IMR-90 (cell line): ENCODE results near the gene COL5A1. TPM values are rescaled to one million over a fixed set of nuclear protein-coding genes. Genes with fewer than 3 reads are reported as not detected.

Experiments
- ATAC-seq: fragments of 200-7000 bp; cut with Tn5 transposase; 2 replicates; pipeline ENCODE4 v1.9.1; 2020; ENCODE audit warnings: low read depth, mild to moderate bottlenecking, moderate library complexity
- BruUV-seq: library from RNA; stranded (reverse); fragments of 400-500 nt; replicated peaks from 2 replicates; lab custom pipeline; 2021; lab: Mats Ljungman, UMichigan
- CTCF ChIA-PET: fragments of 300-600 bp; formaldehyde crosslinking; extraction: SDS; loops from one replicate; lab custom pipeline; 2021; ENCODE audit warnings: antibody characterized with exemption; lab: Yijun Ruan, JAX
- POLR2A ChIA-PET: fragments of 300-600 bp; sonication (Branson Sonifier 250); formaldehyde crosslinking; loops from one replicate; lab custom pipeline; 2022; ENCODE audit warnings: antibody characterized with exemption; ENCODE audit not compliant: unreplicated experiment; lab: Charles Lee
- DNase-seq: peaks from one replicate; pipeline ENCODE4 v3.0.0; 2013
- H2AFZ ChIP-seq: replicated peaks from 2 replicates; pipeline ENCODE3; 2013; ENCODE audit warnings: low read length, mild to moderate bottlenecking; ENCODE audit not compliant: poor library complexity
- H2AK5ac ChIP-seq: 2 replicates; pipeline ENCODE4 v1.6.1; 2013; ENCODE audit warnings: low read depth, low read length, inconsistent platforms
- H2AK9ac ChIP-seq: replicated peaks from 2 replicates; pipeline ENCODE3; 2013; ENCODE audit warnings: mild to moderate bottlenecking, low read depth, low read length, moderate library complexity; ENCODE audit not compliant: poor library complexity
- H2BK120ac ChIP-seq: 2 replicates; pipeline ENCODE4 v1.6.1; 2013; ENCODE audit warnings: low read depth, low read length, inconsistent platforms
- H2BK15ac ChIP-seq: 3 replicates; pipeline ENCODE4 v1.6.1; 2013; ENCODE audit warnings: low read depth, low read length, inconsistent platforms
- H2BK20ac ChIP-seq: 2 replicates; pipeline ENCODE4 v1.6.1; 2013; ENCODE audit warnings: low read depth, mild to moderate bottlenecking, inconsistent platforms, low read length, moderate library complexity
- H2BK5ac ChIP-seq: 2 replicates; pipeline ENCODE4 v1.6.1; 2013; ENCODE audit warnings: mild to moderate bottlenecking, low read depth, low read length, inconsistent platforms; ENCODE audit not compliant: poor library complexity, severe bottlenecking
- H3K14ac ChIP-seq: replicated peaks from 2 replicates; pipeline ENCODE4 v1.6.1; 2013; ENCODE audit warnings: low read depth, low read length, inconsistent platforms
- H3K18ac ChIP-seq: 2 replicates; pipeline ENCODE4 v1.6.1; 2013; ENCODE audit warnings: low read depth, low read length, control low read depth
- H3K23ac ChIP-seq: 2 replicates; pipeline ENCODE4 v1.6.1; 2013; ENCODE audit warnings: low read depth, low read length, inconsistent platforms
- H3K27ac ChIP-seq: 2 replicates; pipeline ENCODE4 v1.5.1; 2013; ENCODE audit warnings: mild to moderate bottlenecking, control low read depth, low read length; ENCODE audit not compliant: insufficient read depth
- H3K27me3 ChIP-seq: 2 replicates; pipeline ENCODE4 v1.6.1; 2013; ENCODE audit warnings: low read length; ENCODE audit not compliant: control insufficient read depth, insufficient read depth
- H3K36me3 ChIP-seq: 2 replicates; pipeline ENCODE4 v1.6.1; 2013; ENCODE audit warnings: low read length, mixed read lengths; ENCODE audit not compliant: control insufficient read depth, insufficient read depth
- H3K4ac ChIP-seq: 2 replicates; pipeline ENCODE4 v1.6.1; 2013; ENCODE audit warnings: low read depth, low read length, inconsistent platforms
- H3K4me1 ChIP-seq: 2 replicates; pipeline ENCODE4 v1.6.1; 2013; ENCODE audit warnings: low read length, mixed read lengths; ENCODE audit not compliant: control insufficient read depth, insufficient read depth
- H3K4me2 ChIP-seq: 2 replicates; pipeline ENCODE4 v1.6.1; 2013; ENCODE audit warnings: low read depth, mild to moderate bottlenecking, control low read depth, low read length, moderate library complexity
- H3K4me3 ChIP-seq: 2 replicates; pipeline ENCODE4 v1.5.1; 2013; ENCODE audit warnings: low read depth, mild to moderate bottlenecking, control low read depth, low read length, moderate library complexity; ENCODE audit not compliant: insufficient read depth
- H3K56ac ChIP-seq: 2 replicates; pipeline ENCODE4 v1.6.1; 2013; ENCODE audit warnings: low read length, inconsistent platforms; ENCODE audit not compliant: insufficient read depth; ENCODE audit errors: extremely low read depth
- H3K79me1 ChIP-seq, 2 experiments: 2 replicates each; pipeline ENCODE4 v1.6.1; 2013; ENCODE audit warnings: low read length in 2 of 2, inconsistent platforms in 1 of 2, low read depth in 1 of 2
- H3K9ac ChIP-seq: 2 replicates; pipeline ENCODE4 v1.6.1; 2013; ENCODE audit warnings: low read depth, low read length, control low read depth
- H3K9me1 ChIP-seq: 2 replicates; pipeline ENCODE4 v1.6.1; 2013; ENCODE audit warnings: low read length, inconsistent platforms; ENCODE audit not compliant: insufficient read depth
- H3K9me3 ChIP-seq: 2 replicates; pipeline ENCODE4 v1.6.1; 2013; ENCODE audit warnings: low read length; ENCODE audit not compliant: control insufficient read depth, insufficient read depth
- H4K20me1 ChIP-seq: 2 replicates; pipeline ENCODE4 v1.6.1; 2013; ENCODE audit warnings: low read length, inconsistent platforms; ENCODE audit not compliant: insufficient read depth
- H4K5ac ChIP-seq: 2 replicates; pipeline ENCODE4 v1.6.1; 2013; ENCODE audit warnings: mild to moderate bottlenecking, low read depth, low read length, control low read depth
- H4K8ac ChIP-seq, 2 experiments: 2 replicates each; pipeline ENCODE4 v1.6.1; 2013; ENCODE audit warnings: low read depth in 2 of 2, low read length in 2 of 2, control low read depth in 1 of 2, inconsistent platforms in 1 of 2
- H4K91ac ChIP-seq: 2 replicates; pipeline ENCODE4 v1.6.1; 2013; ENCODE audit warnings: low read depth, low read length, inconsistent platforms; ENCODE audit not compliant: insufficient read depth
- BHLHE40 ChIP-seq: fragments of 150-350 bp; IDR thresholded peaks from 2 replicates; pipeline ENCODE4 v1.6.1; 2016; ENCODE audit warnings: mild to moderate bottlenecking, low read depth, low read length
- CEBPB ChIP-seq: IDR thresholded peaks from 2 replicates; pipeline ENCODE4 v1.6.1; 2012; ENCODE audit warnings: low read depth, low read length, improper control_type of control experiment
- CHD1 ChIP-seq: IDR thresholded peaks from 2 replicates; pipeline ENCODE4 v1.6.1; 2012; ENCODE audit warnings: low read depth, low read length, improper control_type of control experiment
- FOS ChIP-seq: fragments of 150-350 bp; IDR thresholded peaks from 2 replicates; pipeline ENCODE4 v1.6.1; 2016; ENCODE audit warnings: low read depth, low read length
- MAFK ChIP-seq: IDR thresholded peaks from 2 replicates; pipeline ENCODE4 v1.6.1; 2012; ENCODE audit warnings: low read depth, low read length, improper control_type of control experiment
- MAZ ChIP-seq: IDR thresholded peaks from 2 replicates; pipeline ENCODE4 v1.6.1; 2012; ENCODE audit warnings: low read depth, mild to moderate bottlenecking, low read length, improper control_type of control experiment, moderate library complexity, borderline replicate concordance
- MXI1 ChIP-seq: IDR thresholded peaks from 2 replicates; pipeline ENCODE4 v1.6.1; 2012; ENCODE audit warnings: low read depth, mild to moderate bottlenecking, low read length, moderate library complexity, borderline replicate concordance
- NFE2L2 ChIP-seq: fragments of 150-350 bp; IDR thresholded peaks from 2 replicates; pipeline ENCODE4 v1.6.1; 2016; ENCODE audit warnings: low read depth, mild to moderate bottlenecking, low read length
- POLR2A ChIP-seq: IDR thresholded peaks from 2 replicates; pipeline ENCODE4 v1.6.1; 2012; ENCODE audit warnings: mild to moderate bottlenecking, low read depth, low read length
- RAD21 ChIP-seq: IDR thresholded peaks from 2 replicates; pipeline ENCODE4 v1.6.1; 2012; ENCODE audit warnings: low read length, improper control_type of control experiment
- RCOR1 ChIP-seq: IDR thresholded peaks from 2 replicates; pipeline ENCODE4 v1.6.1; 2012; ENCODE audit warnings: mild to moderate bottlenecking, low read length, improper control_type of control experiment; ENCODE audit not compliant: insufficient replicate concordance
- RFX5 ChIP-seq: IDR thresholded peaks from 2 replicates; pipeline ENCODE4 v1.8.0; 2012; ENCODE audit warnings: low read depth, mild to moderate bottlenecking, low read length, moderate library complexity
- SMC3 ChIP-seq: fragments of 150-350 bp; IDR thresholded peaks from 2 replicates; pipeline ENCODE4 v1.6.1; 2016; ENCODE audit warnings: low read depth, mild to moderate bottlenecking, antibody characterized with exemption, low read length, moderate library complexity
- WGBS, 2 experiments: methylation state at CpG; one replicate each; pipeline versions ENCODE4 v1.1.5 to v1.1.7; 2013; ENCODE audit warnings: missing lambda C conversion rate in 2 of 2; ENCODE audit not compliant: insufficient read length in 1 of 2; ENCODE audit errors: extremely low coverage in 2 of 2; 5-methylcytosine and 5-hydroxymethylcytosine counted together
- dilution Hi-C: fragments of 300-500 bp; cut with HindIII; formaldehyde crosslinking; loops from one replicate; pipeline ENCODE4 v1.14.3; 2018; ENCODE audit warnings: low sequenced_read_pairs; ENCODE audit not compliant: unreplicated experiment
- in situ Hi-C: fragments of 300-500 bp; cut with MboI; formaldehyde crosslinking; loops from 3 replicates; pipeline ENCODE4 v1.14.3; 2019; ENCODE audit warnings: low sequenced_read_pairs, inconsistent platforms, mixed read lengths
- intact Hi-C: fragments of 100-400 bp; cut with micrococcal nuclease; formaldehyde crosslinking; loops from 2 replicates; pipeline ENCODE4 v1.10.0; 2022
- polyA plus RNA-seq, 3 experiments: library from polyadenylated mRNA; depleted of rRNA; stranded (reverse); fragments of >200 nt; gene quantifications; 2 replicates each; pipeline ENCODE4 v1.2.3, GENCODE V29; 2012; ENCODE audit warnings: low replicate concordance in 1 of 3
- total RNA-seq: library from RNA; depleted of rRNA; stranded (reverse); fragments of >200 nt; gene quantifications from 2 replicates; pipeline ENCODE4 v1.2.3, GENCODE V29; 2012
- TF ChIP-seq, protein P1 (sequence below): conservative IDR thresholded peaks from 2 replicates; pipeline ENCODE4 v1.5.1; 2012; ENCODE audit warnings: mild to moderate bottlenecking, low read depth, low read length, improper control_type of control experiment
- TF ChIP-seq, protein P2 (sequence below): fragments of 150-350 bp; IDR thresholded peaks from 2 replicates; pipeline ENCODE4 v1.6.1; 2017; ENCODE audit warnings: mild to moderate bottlenecking, antibody characterized with exemption, low read length, low read depth
- TF ChIP-seq, protein P3 (sequence below): fragments of 150-350 bp; IDR thresholded peaks from 2 replicates; pipeline ENCODE4 v1.6.1; 2016; ENCODE audit warnings: low read depth, mild to moderate bottlenecking, low read length, moderate library complexity, borderline replicate concordance

The COL5A1 gene
- total and polyA plus RNA-seq, 2 of the 4 experiments (the other 2 are of a cell fraction), result 19.2 to 173 TPM

GRCh38 chr9:134836406-134836970 lies 194.9 kb downstream of the COL5A1 start:
- TF ChIP-seq, protein P1, sequence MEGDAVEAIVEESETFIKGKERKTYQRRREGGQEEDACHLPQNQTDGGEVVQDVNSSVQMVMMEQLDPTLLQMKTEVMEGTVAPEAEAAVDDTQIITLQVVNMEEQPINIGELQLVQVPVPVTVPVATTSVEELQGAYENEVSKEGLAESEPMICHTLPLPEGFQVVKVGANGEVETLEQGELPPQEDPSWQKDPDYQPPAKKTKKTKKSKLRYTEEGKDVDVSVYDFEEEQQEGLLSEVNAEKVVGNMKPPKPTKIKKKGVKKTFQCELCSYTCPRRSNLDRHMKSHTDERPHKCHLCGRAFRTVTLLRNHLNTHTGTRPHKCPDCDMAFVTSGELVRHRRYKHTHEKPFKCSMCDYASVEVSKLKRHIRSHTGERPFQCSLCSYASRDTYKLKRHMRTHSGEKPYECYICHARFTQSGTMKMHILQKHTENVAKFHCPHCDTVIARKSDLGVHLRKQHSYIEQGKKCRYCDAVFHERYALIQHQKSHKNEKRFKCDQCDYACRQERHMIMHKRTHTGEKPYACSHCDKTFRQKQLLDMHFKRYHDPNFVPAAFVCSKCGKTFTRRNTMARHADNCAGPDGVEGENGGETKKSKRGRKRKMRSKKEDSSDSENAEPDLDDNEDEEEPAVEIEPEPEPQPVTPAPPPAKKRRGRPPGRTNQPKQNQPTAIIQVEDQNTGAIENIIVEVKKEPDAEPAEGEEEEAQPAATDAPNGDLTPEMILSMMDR, result no peak
- TF ChIP-seq BHLHE40 (no peak), FOS (no peak), CEBPB (no peak), RAD21 (no peak), RFX5 (no peak), CHD1 (no peak), MAFK (no peak), SMC3 (no peak), POLR2A (no peak), MAZ (no peak), MXI1 (no peak), NFE2L2 (no peak), RCOR1 (no peak)
- TF ChIP-seq, protein P2, sequence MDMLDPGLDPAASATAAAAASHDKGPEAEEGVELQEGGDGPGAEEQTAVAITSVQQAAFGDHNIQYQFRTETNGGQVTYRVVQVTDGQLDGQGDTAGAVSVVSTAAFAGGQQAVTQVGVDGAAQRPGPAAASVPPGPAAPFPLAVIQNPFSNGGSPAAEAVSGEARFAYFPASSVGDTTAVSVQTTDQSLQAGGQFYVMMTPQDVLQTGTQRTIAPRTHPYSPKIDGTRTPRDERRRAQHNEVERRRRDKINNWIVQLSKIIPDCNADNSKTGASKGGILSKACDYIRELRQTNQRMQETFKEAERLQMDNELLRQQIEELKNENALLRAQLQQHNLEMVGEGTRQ, result no peak
- TF ChIP-seq, protein P3, sequence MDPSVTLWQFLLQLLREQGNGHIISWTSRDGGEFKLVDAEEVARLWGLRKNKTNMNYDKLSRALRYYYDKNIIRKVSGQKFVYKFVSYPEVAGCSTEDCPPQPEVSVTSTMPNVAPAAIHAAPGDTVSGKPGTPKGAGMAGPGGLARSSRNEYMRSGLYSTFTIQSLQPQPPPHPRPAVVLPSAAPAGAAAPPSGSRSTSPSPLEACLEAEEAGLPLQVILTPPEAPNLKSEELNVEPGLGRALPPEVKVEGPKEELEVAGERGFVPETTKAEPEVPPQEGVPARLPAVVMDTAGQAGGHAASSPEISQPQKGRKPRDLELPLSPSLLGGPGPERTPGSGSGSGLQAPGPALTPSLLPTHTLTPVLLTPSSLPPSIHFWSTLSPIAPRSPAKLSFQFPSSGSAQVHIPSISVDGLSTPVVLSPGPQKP, result no peak
- H2BK120ac ChIP-seq, result no peak overlapping the region

More at GRCh38 chr9:134836406-134836970, 194.9 kb downstream of the COL5A1 start:
- H3K9ac ChIP-seq, result no peak overlapping the region
- H3K4ac ChIP-seq, result no peak overlapping the region
- no peak overlapping the region for H2AK5ac ChIP-seq
- H4K91ac ChIP-seq, result no peak overlapping the region
- H2AK9ac ChIP-seq, result no peak overlapping the region
- no peak overlapping the region for H3K18ac ChIP-seq
- DNase-seq, result no peak
- H4K20me1 ChIP-seq, result peaks cover 37% of the 10 kb centered on the region
- H3K9me1 ChIP-seq, result 0 out of 2 replicates have a peak, but pooled peaks cover 3% of the 10 kb centered on the region
- H3K4me2 ChIP-seq, result no peak overlapping the region
- intact Hi-C loops (no loop called here), in situ Hi-C loops (no loop called here), dilution Hi-C loops (no loop called here)
- no peaks in the 10 kb centered on the region for H3K27me3 ChIP-seq
- POLR2A ChIA-PET, result no interaction called here
- peaks cover 0 to 12% of the 10 kb centered on the region in 2 experiments; a peak in 3 of 4 replicates for H3K79me1 ChIP-seq
- H3K4me1 ChIP-seq, result no peaks in the 10 kb centered on the region
- no peak overlapping the region for H2AFZ ChIP-seq
- CTCF ChIA-PET, result no interaction called here
- no peak overlapping the region for H2BK20ac ChIP-seq
- no peak overlapping the region for H4K5ac ChIP-seq
- WGBS, 2 experiments, result 89% methylated on average over 6 of the region's 19 CpGs; no CpG with 5 or more reads in 1 of the 2 experiments
- H3K9me3 ChIP-seq, result no peaks in the 10 kb centered on the region
- no peak overlapping the region for H3K56ac ChIP-seq
- no peak overlapping the region for H2BK5ac ChIP-seq
- ATAC-seq, result no peak
- no TSS peak for BruUV-seq
- H4K8ac ChIP-seq, result no peak overlapping the region
- H3K27ac ChIP-seq, result no peak overlapping the region
- H3K14ac ChIP-seq, result no peak overlapping the region
- peaks cover 93% of the 10 kb centered on the region for H3K36me3 ChIP-seq
- no peak overlapping the region for H2BK15ac ChIP-seq
- no peak overlapping the region for H3K23ac ChIP-seq
- no peak overlapping the region for H3K4me3 ChIP-seq
